Measurements from ENCODE around the gene ETDA. TPM values are rescaled to one million over a fixed set of nuclear protein-coding genes. Genes with fewer than 3 reads are reported as not detected.

ETDA gene
- total and polyA plus RNA-seq, 2 experiments from 2014 or later, result not detected

GRCh38 chrX:135295238-135295943 lies 43.5 kb downstream of the ETDA start:
- Mint-ChIP-seq H3K36me3 (ENCODE audit: low read depth) (peaks cover 7% of the 10 kb centered on the region; the same call in 2 of the 3 replicates), H3K27me3 (ENCODE audit: insufficient read depth, low read depth, poor library complexity) (peaks cover 1% of the 10 kb centered on the region), H3K4me3 (peak overlapping the region; percentile 76), H3K9me3 (no peaks in the 10 kb centered on the region; the same call in 2 of the 3 replicates), H3K27ac (no peak overlapping the region), H3K4me1 (no peaks in the 10 kb centered on the region; the same call in 2 of the 3 replicates)
- no peaks in the 10 kb centered on the region for H3F3A ChIP-seq (replicated peaks; ENCODE audit: low read depth)
- H3K4me1 ChIP-seq (ENCODE audit: insufficient read depth), result no peaks in the 10 kb centered on the region; the same call in 1 of the 2 replicates
- peak overlapping the region; percentile 75 for H3K4me2 ChIP-seq
- peak; percentile 80 for DNase-seq (ENCODE audit: low spot score)
- H3K9me2 ChIP-seq (ENCODE audit: insufficient read depth), result no peaks in the 10 kb centered on the region
- no peak overlapping the region for H2AFZ ChIP-seq
- no peaks in the 10 kb centered on the region for H3K27me3 ChIP-seq (ENCODE audit: insufficient read depth)
- H3K36me3 ChIP-seq (ENCODE audit: insufficient read depth), result no peaks in the 10 kb centered on the region
- no peaks in the 10 kb centered on the region for H3K79me2 ChIP-seq (replicated peaks; ENCODE audit: insufficient read depth)
- H3K27ac ChIP-seq (ENCODE audit: low read depth), result no peak overlapping the region
- H3K4me3 ChIP-seq, result peak overlapping the region; percentile 53
- peak; percentile 100 for ATAC-seq
- TF ChIP-seq, protein P1, sequence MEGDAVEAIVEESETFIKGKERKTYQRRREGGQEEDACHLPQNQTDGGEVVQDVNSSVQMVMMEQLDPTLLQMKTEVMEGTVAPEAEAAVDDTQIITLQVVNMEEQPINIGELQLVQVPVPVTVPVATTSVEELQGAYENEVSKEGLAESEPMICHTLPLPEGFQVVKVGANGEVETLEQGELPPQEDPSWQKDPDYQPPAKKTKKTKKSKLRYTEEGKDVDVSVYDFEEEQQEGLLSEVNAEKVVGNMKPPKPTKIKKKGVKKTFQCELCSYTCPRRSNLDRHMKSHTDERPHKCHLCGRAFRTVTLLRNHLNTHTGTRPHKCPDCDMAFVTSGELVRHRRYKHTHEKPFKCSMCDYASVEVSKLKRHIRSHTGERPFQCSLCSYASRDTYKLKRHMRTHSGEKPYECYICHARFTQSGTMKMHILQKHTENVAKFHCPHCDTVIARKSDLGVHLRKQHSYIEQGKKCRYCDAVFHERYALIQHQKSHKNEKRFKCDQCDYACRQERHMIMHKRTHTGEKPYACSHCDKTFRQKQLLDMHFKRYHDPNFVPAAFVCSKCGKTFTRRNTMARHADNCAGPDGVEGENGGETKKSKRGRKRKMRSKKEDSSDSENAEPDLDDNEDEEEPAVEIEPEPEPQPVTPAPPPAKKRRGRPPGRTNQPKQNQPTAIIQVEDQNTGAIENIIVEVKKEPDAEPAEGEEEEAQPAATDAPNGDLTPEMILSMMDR (conservative IDR thresholded peaks at IDR 0.05; ENCODE audit: low read depth in 2 of 2), result peak in 1 of 2 experiments; percentile 27; a peak in 2 of 4 replicates
- no peak for TF ChIP-seq STAT1 (IDR thresholded peaks at IDR 0.05; ENCODE audit: unreplicated experiment)
- no peaks in the 10 kb centered on the region for H4K20me1 ChIP-seq (replicated peaks; ENCODE audit: insufficient read depth)

GRCh38 chrX:135295944-135296305 lies 44.1 kb downstream of the ETDA start:
- H3K9me2 ChIP-seq (ENCODE audit: insufficient read depth), result no peaks in the 10 kb centered on the region
- DNase-seq (ENCODE audit: low spot score) (no peak), ATAC-seq (peak; percentile 52)
- Mint-ChIP-seq H3K4me3 (peak overlapping the region; percentile 76), H3K36me3 (ENCODE audit: low read depth) (peaks cover 7% of the 10 kb centered on the region; the same call in 2 of the 3 replicates), H3K27ac (no peak overlapping the region), H3K4me1 (no peaks in the 10 kb centered on the region; the same call in 2 of the 3 replicates), H3K9me3 (no peaks in the 10 kb centered on the region; the same call in 2 of the 3 replicates), H3K27me3 (ENCODE audit: insufficient read depth, low read depth, poor library complexity) (peaks cover 1% of the 10 kb centered on the region)
- H3K79me2 ChIP-seq (replicated peaks; ENCODE audit: insufficient read depth), result no peaks in the 10 kb centered on the region
- H3K27me3 ChIP-seq (ENCODE audit: insufficient read depth), result no peaks in the 10 kb centered on the region
- H3K4me3 ChIP-seq, result peak overlapping the region; percentile 53
- peak overlapping the region; percentile 75 for H3K4me2 ChIP-seq
- H3K36me3 ChIP-seq (ENCODE audit: insufficient read depth), result no peaks in the 10 kb centered on the region
- H4K20me1 ChIP-seq (replicated peaks; ENCODE audit: insufficient read depth), result no peaks in the 10 kb centered on the region
- no peak overlapping the region for H3K27ac ChIP-seq (ENCODE audit: low read depth)
- no peaks in the 10 kb centered on the region for H3F3A ChIP-seq (replicated peaks; ENCODE audit: low read depth)
- H2AFZ ChIP-seq, result no peak overlapping the region
- no peaks in the 10 kb centered on the region; the same call in 1 of the 2 replicates for H3K4me1 ChIP-seq (ENCODE audit: insufficient read depth)
- TF ChIP-seq ETS1 (IDR thresholded peaks at IDR 0.05), result no peak
- no peak for TF ChIP-seq POLR2AphosphoS5 (IDR thresholded peaks at IDR 0.05; ENCODE audit: low read depth)
- no peak for TF ChIP-seq ZNF462 (CRISPR knock-in tag; IDR thresholded peaks at IDR 0.05)
- no peak for TF ChIP-seq NANOG (IDR thresholded peaks at IDR 0.05; ENCODE audit: borderline replicate concordance)
- no peak for TF ChIP-seq CREB1 (CRISPR knock-in tag; IDR thresholded peaks at IDR 0.05; ENCODE audit: low read depth)
- TF ChIP-seq STAT1 (IDR thresholded peaks at IDR 0.05; ENCODE audit: unreplicated experiment), result no peak

Data from GM23338 (cell line).